Sigmoid colon (tissue), 7 donors: ENCODE measurements around the gene SKA2. TPM values are rescaled to one million over a fixed set of nuclear protein-coding genes. Genes with fewer than 3 reads are reported as not detected.

Experiments used
- DNase-seq: peaks from one replicate; pipeline ENCODE4 v3.0.0-alpha.2; 2019
- H3K27ac ChIP-seq, 4 donors: fragments of 200-600 bp; sonication (generic); one replicate each; pipeline ENCODE4 v1.5.1; 2016 to 2019; ENCODE audit warnings: mild to moderate bottlenecking in 1 of 4
- H3K27me3 ChIP-seq, 3 donors: fragments of 200-600 bp; sonication (generic); one replicate each; pipeline ENCODE4 v1.5.1; 2019; ENCODE audit warnings: mild to moderate bottlenecking in 1 of 3
- H3K36me3 ChIP-seq, 4 donors: fragments of 200-600 bp; sonication (generic); one replicate each; pipeline ENCODE4 v1.5.1; 2016 to 2019
- H3K4me1 ChIP-seq, 4 donors: fragments of 200-600 bp; sonication (generic); one replicate each; pipeline ENCODE4 v1.5.1; 2017 to 2019
- H3K4me3 ChIP-seq, 4 donors: fragments of 200-600 bp; sonication (generic); one replicate each; pipeline ENCODE4 v1.5.1; 2017 to 2019; ENCODE audit warnings: mild to moderate bottlenecking in 2 of 4, moderate library complexity in 1 of 4
- H3K9me3 ChIP-seq, 4 donors: fragments of 200-600 bp in 3 of 4; sonication (generic) in 3 of 4; one replicate each; pipeline versions ENCODE4 v1.5.1 to v1.6.1; 2013 to 2019
- EP300 ChIP-seq, 4 donors: sonication (generic); formaldehyde crosslinking; IDR thresholded peaks; one replicate each; pipeline ENCODE4 v1.6.1; 2017; ENCODE audit warnings: antibody characterized with exemption in 4 of 4
- POLR2A ChIP-seq, 2 donors: fragments of 450-650 bp; IDR thresholded peaks; one replicate each; pipeline ENCODE4 v1.6.1; 2016; ENCODE audit warnings: antibody characterized with exemption in 2 of 2, mild to moderate bottlenecking in 2 of 2, moderate library complexity in 2 of 2
- POLR2AphosphoS5 ChIP-seq, 4 donors: sonication (generic); formaldehyde crosslinking; IDR thresholded peaks; one replicate each; pipeline ENCODE4 v1.6.1; 2017; ENCODE audit warnings: antibody characterized with exemption in 4 of 4
- WGBS, 2 donors: extraction: QIAGEN DNeasy Blood & Tissue Kit; methylation state at CpG; one replicate each; pipeline ENCODE4 v1.1.7; 2013; 5-methylcytosine and 5-hydroxymethylcytosine counted together
- intact Hi-C: fragments of 100-400 bp; cut with DNase I; formaldehyde crosslinking; loops from one replicate; pipeline ENCODE4 v1.15.1; 2023
- polyA plus RNA-seq, 3 donors: library from polyadenylated mRNA; stranded (reverse); fragments of 200-250 nt; gene quantifications; one replicate each; pipeline ENCODE4 v1.2.3, GENCODE V29; 2013
- total RNA-seq, 4 donors: library from RNA; depleted of rRNA; stranded (reverse); fragments of >200 nt; gene quantifications; one replicate each; pipeline ENCODE4 v1.1.0, GENCODE V29; 2016
- TF ChIP-seq, protein P1 (sequence below), 4 experiments: fragments of 450-650 bp in 3 of 4; fragments of 200-600 bp in 1 of 4; IDR thresholded peaks; one replicate each; pipeline ENCODE4 v1.5.1; 2016 to 2019; ENCODE audit warnings: antibody characterized with exemption in 4 of 4, mild to moderate bottlenecking in 3 of 4, moderate library complexity in 2 of 4
- donor health status: healthy with polysubstance abuse.
- donor health status: Bipolar disorder and iron deficiency.
- donor health status: healthy.

Gene SKA2
- total and polyA plus RNA-seq, 7 donors = 19.2 to 49.6 (median 40.7) TPM

DNA sequence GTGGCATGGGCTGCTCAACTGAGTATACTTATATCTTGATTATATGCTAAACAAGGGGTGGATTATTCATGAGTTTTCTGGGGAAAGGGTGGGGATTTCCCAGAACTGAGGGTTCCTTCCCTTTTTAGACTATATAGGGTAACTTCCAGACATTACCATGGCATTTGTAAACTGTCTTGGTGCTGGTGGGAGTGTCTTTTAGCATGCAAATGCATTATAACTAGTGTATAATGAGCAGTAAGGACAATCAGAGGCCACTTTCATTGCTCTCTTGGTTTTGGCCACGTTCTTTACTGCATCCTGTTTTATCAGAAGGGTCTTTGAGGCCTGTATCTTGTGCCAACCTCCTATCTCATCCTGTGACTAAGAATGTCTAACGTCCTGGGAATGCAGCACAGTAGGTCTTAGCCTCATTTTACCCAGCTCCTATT, 12.6 kb upstream of the SKA2 start:
- H3K27ac ChIP-seq = no peak overlapping the region
- intact Hi-C loops = no loop called here
- no peaks in the 10 kb centered on the region for H3K27me3 ChIP-seq
- no peak for TF ChIP-seq POLR2A (IDR thresholded peaks at IDR 0.05)
- no peak for TF ChIP-seq EP300 (IDR thresholded peaks at IDR 0.05)
- no peak for TF ChIP-seq POLR2AphosphoS5 (IDR thresholded peaks at IDR 0.05)
- TF ChIP-seq, protein P1, sequence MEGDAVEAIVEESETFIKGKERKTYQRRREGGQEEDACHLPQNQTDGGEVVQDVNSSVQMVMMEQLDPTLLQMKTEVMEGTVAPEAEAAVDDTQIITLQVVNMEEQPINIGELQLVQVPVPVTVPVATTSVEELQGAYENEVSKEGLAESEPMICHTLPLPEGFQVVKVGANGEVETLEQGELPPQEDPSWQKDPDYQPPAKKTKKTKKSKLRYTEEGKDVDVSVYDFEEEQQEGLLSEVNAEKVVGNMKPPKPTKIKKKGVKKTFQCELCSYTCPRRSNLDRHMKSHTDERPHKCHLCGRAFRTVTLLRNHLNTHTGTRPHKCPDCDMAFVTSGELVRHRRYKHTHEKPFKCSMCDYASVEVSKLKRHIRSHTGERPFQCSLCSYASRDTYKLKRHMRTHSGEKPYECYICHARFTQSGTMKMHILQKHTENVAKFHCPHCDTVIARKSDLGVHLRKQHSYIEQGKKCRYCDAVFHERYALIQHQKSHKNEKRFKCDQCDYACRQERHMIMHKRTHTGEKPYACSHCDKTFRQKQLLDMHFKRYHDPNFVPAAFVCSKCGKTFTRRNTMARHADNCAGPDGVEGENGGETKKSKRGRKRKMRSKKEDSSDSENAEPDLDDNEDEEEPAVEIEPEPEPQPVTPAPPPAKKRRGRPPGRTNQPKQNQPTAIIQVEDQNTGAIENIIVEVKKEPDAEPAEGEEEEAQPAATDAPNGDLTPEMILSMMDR (IDR thresholded peaks at IDR 0.05) = no peak
- H3K4me1 ChIP-seq = no peaks in the 10 kb centered on the region
- H3K9me3 ChIP-seq = no peaks in the 10 kb centered on the region
- no peak overlapping the region for H3K4me3 ChIP-seq
- 73 to 85% methylated on average over 2 of the region's 2 CpGs for WGBS, 2 donors
- DNase-seq = no peak
- H3K36me3 ChIP-seq = no peaks in the 10 kb centered on the region

DNA sequence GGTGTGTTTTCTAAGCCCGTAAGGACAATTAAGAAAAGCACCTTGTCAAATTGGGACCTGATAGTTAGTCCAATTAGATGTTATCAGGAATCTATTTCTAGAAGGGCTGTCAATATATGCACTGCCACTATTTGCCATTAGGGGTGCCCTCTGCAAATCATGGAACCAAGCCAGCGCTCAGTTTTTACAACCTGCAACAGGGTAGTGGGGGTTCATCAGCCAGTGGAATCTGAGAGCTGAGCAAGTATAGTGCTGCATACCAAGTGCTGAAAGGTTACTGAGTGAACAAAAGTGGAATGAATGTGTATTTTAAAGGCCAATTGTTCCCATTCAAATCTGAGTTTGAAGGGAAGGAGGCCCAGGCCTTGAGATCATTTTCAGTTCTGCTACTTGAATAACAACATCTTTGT, 11.0 kb upstream of the SKA2 start:
- WGBS, 2 donors = 39 to 57% methylated on average over 2 of the region's 2 CpGs
- Histone ChIP-seq H3K36me3 (no peaks in the 10 kb centered on the region), H3K27me3 (no peaks in the 10 kb centered on the region), H3K27ac (peak overlapping the region in 1 of 4 donors; percentile 4), H3K4me1 (no peaks in the 10 kb centered on the region), H3K4me3 (no peak overlapping the region), H3K9me3 (no peaks in the 10 kb centered on the region)
- no peak for DNase-seq
- intact Hi-C loops = no loop called here
- no peak for TF ChIP-seq POLR2AphosphoS5 (IDR thresholded peaks at IDR 0.05)
- no peak for TF ChIP-seq EP300 (IDR thresholded peaks at IDR 0.05)
- TF ChIP-seq, protein P1 (IDR thresholded peaks at IDR 0.05) = peak in 1 of 4 experiments; percentile 22
- TF ChIP-seq POLR2A (IDR thresholded peaks at IDR 0.05) = no peak

GRCh38 chr17:59161477-59161876, 6.5 kb upstream of the SKA2 start:
- intact Hi-C loops = no loop called here
- TF ChIP-seq, protein P1 (IDR thresholded peaks at IDR 0.05) = no peak
- no peak for TF ChIP-seq POLR2AphosphoS5 (IDR thresholded peaks at IDR 0.05)
- no peak for TF ChIP-seq EP300 (IDR thresholded peaks at IDR 0.05)
- TF ChIP-seq POLR2A (IDR thresholded peaks at IDR 0.05) = no peak
- no peaks in the 10 kb centered on the region for H3K4me1 ChIP-seq
- no peaks in the 10 kb centered on the region for H3K36me3 ChIP-seq
- WGBS, 2 donors = 97 to 98% methylated on average over 2 of the region's 2 CpGs
- no peak for DNase-seq
- H3K27me3 ChIP-seq = no peaks in the 10 kb centered on the region
- H3K27ac ChIP-seq = no peak overlapping the region
- no peak overlapping the region for H3K4me3 ChIP-seq
- H3K9me3 ChIP-seq = no peaks in the 10 kb centered on the region

- intact Hi-C loops = no loop called here
These were observed 5.4 kb upstream of the SKA2 start for GRCh38 chr17:59160157-59161025.

More at GRCh38 chr17:59160157-59161025, 5.4 kb upstream of the SKA2 start:
- TF ChIP-seq EP300 (IDR thresholded peaks at IDR 0.05) (no peak), POLR2AphosphoS5 (IDR thresholded peaks at IDR 0.05) (no peak), POLR2A (IDR thresholded peaks at IDR 0.05) (no peak)
- TF ChIP-seq, protein P1 (IDR thresholded peaks at IDR 0.05) = no peak
- WGBS, 2 donors = 87 to 89% methylated on average over 9 of the region's 9 CpGs
- Histone ChIP-seq H3K27ac (no peak overlapping the region), H3K4me3 (no peak overlapping the region), H3K9me3 (no peaks in the 10 kb centered on the region), H3K36me3 (no peaks in the 10 kb centered on the region), H3K4me1 (peaks cover 0 to 9% (median 6%) of the 10 kb centered on the region in 4 donors), H3K27me3 (no peaks in the 10 kb centered on the region)
- no peak for DNase-seq
